A549 (cell line): Measurements from ENCODE around the gene CDH22.

Experiments used
- CTCF ChIP-seq: fragments of >200 bp; sonication (Bioruptor Twin); formaldehyde crosslinking; IDR thresholded peaks from 3 replicates; pipeline ENCODE4 v1.5.1; 2016
- EP300 ChIP-seq, 2 experiments: fragments of >200 bp; sonication (Bioruptor Twin); formaldehyde crosslinking; IDR thresholded peaks; 2 replicates in 1 of 2; 3 replicates in 1 of 2; pipeline ENCODE4 v1.6.1; 2016 to 2017
- HMGXB4 ChIP-seq: fragments of 250-450 bp; sonication (Bioruptor Pico); IDR thresholded peaks from 2 replicates; pipeline ENCODE4 v1.5.0; 2021; ENCODE audit warnings: mild to moderate bottlenecking, moderate library complexity, borderline replicate concordance
- MAFK ChIP-seq: fragments of 450-650 bp; IDR thresholded peaks from 2 replicates; pipeline ENCODE4 v1.6.1; 2014; ENCODE audit not compliant: partially characterized antibody
- MAZ ChIP-seq: fragments of 150-350 bp; IDR thresholded peaks from 2 replicates; pipeline ENCODE4 v1.6.1; 2014; ENCODE audit warnings: antibody characterized with exemption, low read depth, low read length, borderline replicate concordance
- MYC ChIP-seq: IDR thresholded peaks from 2 replicates; pipeline ENCODE4 v1.6.1; 2012; ENCODE audit warnings: mild to moderate bottlenecking, inconsistent platforms, low read length, improper control_type of control experiment, borderline replicate concordance
- RAD21 ChIP-seq, 2 experiments: fragments of >200 bp in 1 of 2; sonication (Bioruptor Twin) in 1 of 2; formaldehyde crosslinking in 1 of 2; IDR thresholded peaks in 1 of 2; conservative IDR thresholded peaks in 1 of 2; 2 replicates in 1 of 2; 3 replicates in 1 of 2; pipeline ENCODE4 v1.6.1; 2012 to 2018; ENCODE audit warnings: inconsistent platforms in 1 of 2
- REST ChIP-seq: fragments of 200-600 bp; sonication (generic); IDR thresholded peaks from 2 replicates; pipeline ENCODE4 v1.6.1; 2016; ENCODE audit warnings: antibody characterized with exemption, mild to moderate bottlenecking, moderate library complexity
- TFCP2L1 ChIP-seq: fragments of 250-450 bp; sonication (Bioruptor Pico); IDR thresholded peaks from 2 replicates; pipeline ENCODE4 v1.5.0; 2021; ENCODE audit warnings: mild to moderate bottlenecking

- TF ChIP-seq TFCP2L1 (CRISPR knock-in tag) (no peak), MAZ (no peak), MAFK (no peak), CTCF (no peak), MYC (no peak), RAD21 (conservative IDR thresholded peaks at IDR 0.05 in 1 of 2, IDR thresholded peaks at IDR 0.05 in 1 of 2) (no peak), EP300 (IDR thresholded peaks at IDR 0.05) (no peak), HMGXB4 (CRISPR knock-in tag) (no peak), REST (no peak)
Observed at GRCh38 chr20:46285740-46286139, 22.6 kb downstream of the CDH22 start.
